Measurements from ENCODE around the gene CASP9.

DNA sequence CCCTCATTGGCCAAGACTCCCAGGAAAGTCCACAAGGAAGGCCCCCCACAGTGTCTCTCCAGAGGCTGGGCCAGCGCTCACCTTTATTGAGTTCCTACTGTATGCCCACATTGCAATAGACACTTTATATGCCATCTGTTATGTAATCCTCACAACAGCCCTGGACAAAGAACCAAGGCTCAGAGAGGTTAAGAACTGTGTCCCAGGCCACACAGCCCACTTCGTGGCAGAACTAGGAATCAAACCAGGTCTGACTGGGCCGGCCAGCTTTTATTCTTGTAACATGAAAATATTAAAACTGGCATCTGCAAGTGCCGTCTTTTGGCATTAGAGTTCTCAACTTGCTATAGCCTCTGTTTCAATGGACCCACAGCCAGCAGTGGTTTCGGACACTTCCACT lies 81.3 kb downstream of the CASP9 start:
- TF ChIP-seq TAF1 (IDR thresholded peaks at IDR 0.05; ENCODE audit: borderline replicate concordance, low read depth, low read length) (no peak), CTCF (IDR thresholded peaks at IDR 0.05 in 2 of 3, conservative IDR thresholded peaks at IDR 0.05 in 1 of 3; ENCODE audit: control insufficient read depth in 2 of 3, extremely low read depth in 1 of 3, insufficient read depth in 1 of 3, low read depth in 3 of 3, low read length in 3 of 3) (no peak), RUNX3 (IDR thresholded peaks at IDR 0.05; ENCODE audit: low read length) (no peak), CREB1 (IDR thresholded peaks at IDR 0.05; ENCODE audit: low read depth) (no peak), POLR2A (IDR thresholded peaks at IDR 0.05; ENCODE audit: low read depth, low read length) (no peak), SP1 (IDR thresholded peaks at IDR 0.05; ENCODE audit: low read depth, low read length) (no peak), MXI1 (IDR thresholded peaks at IDR 0.05; ENCODE audit: low read depth, low read length) (no peak)

All from GM12878 (cell line).